Astrocyte of the hippocampus (primary cell): ENCODE measurements around the gene FBXL20.
"Not testable (repeated sequence)": the region's sequence is repeated elsewhere in the genome, so short reads cannot be mapped to it uniquely, and the experiment has no call there.

Experiments used
- DNase-seq: peaks from one replicate; pipeline ENCODE4 v3.0.0; 2011; ENCODE audit warnings: low read depth, low spot score

FBXL20 gene

GRCh38 chr17:39380144-39380543, 21.3 kb downstream of the FBXL20 start:
- DNase-seq = no peak

DNA sequence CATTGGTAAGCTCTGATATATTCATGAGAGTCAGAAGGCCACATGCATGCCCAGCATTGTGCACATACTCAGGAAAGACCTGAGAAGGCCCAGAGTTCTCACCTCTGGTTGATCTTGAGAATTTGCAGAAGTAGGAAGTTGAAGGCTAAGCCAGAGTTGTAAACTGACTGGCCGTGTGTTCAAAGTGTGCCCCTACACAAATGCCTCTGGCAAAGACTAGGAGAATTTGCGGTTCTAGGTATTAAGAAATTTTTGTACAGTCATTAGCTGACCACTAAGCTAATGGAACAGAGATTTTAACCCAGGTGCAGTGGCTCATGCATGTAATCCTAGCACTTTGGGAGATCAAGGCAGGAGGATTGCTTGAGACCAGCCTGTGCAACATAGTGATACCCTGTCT, 25.0 kb downstream of the FBXL20 start:
- no peak for DNase-seq

DNA sequence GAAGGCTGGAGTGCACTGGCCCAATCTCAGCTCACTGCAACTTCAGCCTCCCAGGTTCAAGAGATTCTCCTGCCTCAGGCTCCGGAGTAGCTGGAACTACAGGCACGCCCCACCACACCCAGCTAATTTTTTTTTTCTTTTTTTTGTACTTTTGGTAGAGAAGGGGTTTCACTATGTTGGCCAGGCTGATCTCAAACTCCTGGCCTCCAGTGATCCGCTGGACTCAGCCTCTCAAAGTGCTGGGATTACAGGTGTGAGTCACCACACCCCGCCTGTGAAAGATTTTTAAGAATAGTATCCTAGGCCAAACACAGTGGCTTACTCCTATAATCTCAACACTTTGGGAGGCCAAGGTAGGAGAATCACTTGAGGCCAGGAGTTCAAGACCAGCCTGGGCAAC, 33.6 kb downstream of the FBXL20 start:
- not testable (repeated sequence) for DNase-seq

DNA sequence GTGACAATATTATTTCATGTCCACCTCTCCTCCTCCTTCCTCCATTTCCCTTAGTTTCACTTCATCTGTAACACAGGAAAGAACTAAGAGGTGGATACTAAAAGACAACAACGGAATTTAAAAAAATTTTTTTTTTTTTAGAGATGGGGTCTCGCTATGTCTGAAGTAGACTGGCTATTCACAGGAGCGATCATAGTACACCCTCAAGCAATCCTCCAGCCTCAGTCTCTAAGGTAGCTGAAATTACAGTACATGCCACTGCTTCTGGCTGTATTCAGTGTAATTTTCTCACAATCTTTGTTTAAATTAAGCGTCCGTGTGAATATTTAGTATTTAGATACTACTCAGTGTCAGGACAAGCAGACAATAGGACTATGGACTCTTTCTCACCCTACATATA, 35.6 kb downstream of the FBXL20 start:
- no peak for DNase-seq

DNA sequence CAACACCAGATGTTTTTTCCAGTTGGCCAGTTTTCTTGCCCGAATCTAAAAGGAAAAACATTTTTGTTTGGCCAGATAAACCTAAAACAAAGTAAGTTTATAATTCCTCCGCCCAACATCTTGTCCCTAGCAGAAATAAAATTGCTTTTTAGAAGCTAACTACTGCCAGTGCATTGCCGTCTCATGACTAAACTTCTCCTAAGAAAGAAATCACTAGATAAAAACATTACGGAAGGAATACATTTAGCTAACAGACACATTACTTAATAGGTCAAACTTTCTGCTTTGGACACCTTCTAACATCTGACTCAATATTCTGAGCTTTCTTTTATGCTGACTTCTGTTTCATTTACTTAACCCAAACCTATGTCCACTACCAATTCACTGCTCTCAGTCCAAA, 36.2 kb downstream of the FBXL20 start:
- peak; percentile 30 for DNase-seq

- peak; percentile 9 for DNase-seq
These were observed 37.0 kb downstream of the FBXL20 start for GRCh38 chr17:39364236-39365025.

DNA sequence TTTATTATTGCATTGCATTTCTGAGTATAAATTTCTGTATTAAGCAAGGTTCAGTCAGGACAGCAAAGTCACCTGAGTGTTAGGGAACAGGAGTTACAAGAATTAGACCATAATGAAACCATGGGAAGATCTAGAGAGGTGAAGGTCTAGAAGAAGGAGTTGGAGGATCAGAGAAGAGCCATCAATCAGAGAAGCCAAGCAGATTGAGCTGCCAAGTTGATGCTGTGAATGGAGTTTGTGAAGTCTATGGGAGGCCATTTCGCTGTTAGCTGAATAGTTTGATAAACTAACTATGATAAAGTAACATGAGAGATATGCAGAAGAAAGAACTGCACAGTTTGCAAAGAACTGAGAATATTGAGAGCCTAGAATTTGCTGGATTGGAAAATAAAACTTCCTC, 40.4 kb downstream of the FBXL20 start:
- DNase-seq = no peak

DNA sequence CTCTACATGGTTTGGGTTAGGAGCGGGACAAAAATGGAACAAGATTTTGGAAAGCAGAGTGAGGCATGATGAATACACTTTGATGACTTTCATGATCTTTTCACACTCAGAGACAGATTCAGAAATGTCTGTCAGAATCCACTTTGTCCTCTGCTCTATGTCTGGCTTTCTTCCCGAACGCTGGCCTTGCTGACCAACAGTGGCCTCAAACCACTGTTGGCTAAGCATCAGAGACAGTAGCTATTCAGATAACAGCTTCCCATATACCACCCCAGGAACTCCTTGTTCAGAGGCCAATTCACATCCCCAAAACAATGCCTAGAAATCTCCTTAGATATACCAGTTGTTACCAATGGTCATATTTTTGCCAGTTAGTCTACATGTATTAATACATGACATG, 40.9 kb downstream of the FBXL20 start:
- DNase-seq = peak; percentile 16

GRCh38 chr17:39359994-39360393, 41.4 kb downstream of the FBXL20 start:
- DNase-seq = no peak

DNA sequence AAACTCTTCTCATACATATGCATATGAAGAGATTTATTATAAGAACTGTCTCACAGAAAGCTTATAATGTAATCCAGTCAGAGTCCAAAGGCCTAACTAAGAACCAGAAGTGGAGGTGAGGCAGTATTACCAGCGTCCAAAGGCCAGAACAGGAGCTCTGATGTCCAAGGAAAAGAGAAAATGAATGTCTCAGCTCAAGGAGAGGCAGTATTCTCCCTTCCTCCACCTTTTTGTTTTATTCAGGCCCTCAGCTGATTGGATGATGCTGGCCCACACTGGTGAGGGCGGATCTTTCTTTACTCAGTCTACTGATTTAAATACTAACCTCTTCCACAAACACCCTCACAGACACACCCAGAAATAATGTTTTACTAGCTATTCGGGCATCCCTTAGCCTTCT, 43.4 kb downstream of the FBXL20 start:
- no peak for DNase-seq

GRCh38 chr17:39357488-39357887, 43.9 kb downstream of the FBXL20 start:
- DNase-seq = no peak

GRCh38 chr17:39352986-39353385, 48.4 kb downstream of the FBXL20 start:
- DNase-seq = no peak

DNA sequence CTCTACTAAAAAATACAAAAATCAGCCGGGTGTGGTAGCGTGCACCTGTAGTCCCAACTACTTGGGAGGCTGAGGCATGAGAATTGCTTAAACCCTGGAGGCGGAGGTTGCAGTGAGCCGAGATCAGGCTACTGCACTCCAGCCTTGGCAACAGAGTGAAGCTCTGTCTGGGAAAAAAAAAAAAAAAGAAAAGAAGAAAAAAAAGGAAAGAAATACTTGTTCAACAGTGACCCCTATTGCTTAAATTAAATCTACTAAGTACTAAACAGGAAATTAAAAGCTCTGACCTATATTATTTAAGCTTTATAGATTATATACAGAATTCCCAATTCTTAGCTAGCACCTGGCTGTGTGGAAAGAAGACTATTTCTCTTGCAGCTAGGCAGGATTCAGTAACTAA, 48.9 kb downstream of the FBXL20 start:
- no peak for DNase-seq

GRCh38 chr17:39351508-39351907, 49.9 kb downstream of the FBXL20 start:
- DNase-seq = no peak

DNA sequence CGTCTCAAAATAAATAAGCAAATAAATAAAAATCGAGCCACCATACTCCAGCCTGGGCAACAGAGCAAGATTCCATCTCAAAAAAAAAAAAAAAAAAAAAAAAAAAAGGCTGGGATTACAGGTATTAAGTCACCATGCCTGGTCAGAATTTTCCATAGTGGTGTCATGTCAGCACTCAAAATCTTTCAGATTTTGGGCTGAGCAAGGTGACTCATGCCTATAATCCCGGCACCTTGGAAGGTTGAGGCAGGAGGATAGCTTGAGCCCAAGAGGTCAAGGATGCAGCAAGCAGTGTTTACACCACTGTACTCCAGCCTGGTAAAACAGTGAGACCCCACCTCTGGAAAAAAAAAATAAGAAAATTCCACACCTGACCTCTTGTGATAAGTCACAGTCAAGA, 52.2 kb downstream of the FBXL20 start:
- DNase-seq = no peak

- not testable (repeated sequence) for DNase-seq
These were observed 54.6 kb downstream of the FBXL20 start for GRCh38 chr17:39346863-39347262.

DNA sequence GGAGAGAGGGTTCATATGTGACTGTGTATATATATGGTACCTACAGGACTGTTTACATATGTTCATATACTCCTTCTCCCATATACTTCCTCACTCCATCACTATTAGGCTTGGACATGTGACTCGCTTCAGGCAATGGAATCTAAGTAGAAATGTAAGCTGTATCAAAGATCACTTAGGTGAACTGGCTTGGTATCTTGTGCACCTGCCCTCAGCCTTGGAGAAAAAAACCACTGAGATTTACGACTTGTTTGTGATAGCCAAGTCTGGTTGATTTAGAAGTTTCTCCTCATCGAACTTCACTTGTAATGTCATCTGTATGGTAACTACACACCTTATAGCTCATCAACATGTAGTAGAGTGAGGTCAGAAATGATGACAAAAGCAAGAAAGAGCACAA, 59.9 kb downstream of the FBXL20 start:
- no peak for DNase-seq

DNA sequence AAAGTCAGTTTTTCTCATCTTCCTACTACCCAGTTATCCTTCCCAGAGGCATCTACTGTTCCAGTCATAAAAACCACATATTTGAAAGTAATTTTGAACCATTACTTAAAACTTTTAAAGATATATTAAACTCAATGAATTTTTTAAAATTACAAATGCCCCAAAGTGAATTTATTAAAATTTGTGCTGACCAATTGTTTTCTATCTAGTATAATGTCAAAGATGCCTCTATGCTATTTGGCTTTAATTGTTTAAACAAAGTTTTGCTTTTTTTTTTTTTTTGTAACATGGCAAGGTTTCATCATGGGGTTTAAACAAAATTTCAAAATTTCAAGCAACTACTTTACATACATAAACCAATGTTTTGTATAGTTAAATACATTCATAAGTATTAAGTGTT, 60.7 kb downstream of the FBXL20 start:
- DNase-seq = no peak

- no peak for DNase-seq
These were observed 62.2 kb downstream of the FBXL20 start for GRCh38 chr17:39339272-39339671.

GRCh38 chr17:39337649-39338048, 63.8 kb downstream of the FBXL20 start:
- not testable (repeated sequence) for DNase-seq

DNA sequence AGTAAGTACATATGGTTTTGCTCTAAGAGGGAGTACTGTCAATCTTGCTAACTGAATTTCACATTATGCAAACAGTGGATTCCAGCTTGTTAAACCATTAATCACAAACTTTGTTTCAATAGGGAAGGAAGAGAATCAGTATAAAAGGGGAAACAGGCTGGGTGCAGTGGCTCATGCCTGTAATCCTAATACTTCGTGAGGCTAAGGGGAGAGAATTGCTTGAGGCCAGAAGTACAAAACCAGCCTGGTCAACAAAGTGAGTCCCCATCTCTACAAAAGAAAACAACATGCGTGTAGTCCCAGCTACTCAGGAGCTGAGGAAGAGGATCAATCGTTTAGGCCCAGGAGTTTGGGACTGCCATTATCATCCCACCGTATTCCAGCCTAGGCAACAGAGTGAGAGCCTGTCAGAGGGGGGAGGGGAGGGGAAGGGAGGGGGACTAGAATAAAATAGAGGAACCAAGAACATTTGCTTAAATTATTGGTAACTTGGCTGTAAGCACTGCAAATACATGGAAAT, 65.7 kb downstream of the FBXL20 start:
- DNase-seq = peak; percentile 3

- not testable (repeated sequence) for DNase-seq
These were observed 67.2 kb downstream of the FBXL20 start for GRCh38 chr17:39334008-39334744.

DNA sequence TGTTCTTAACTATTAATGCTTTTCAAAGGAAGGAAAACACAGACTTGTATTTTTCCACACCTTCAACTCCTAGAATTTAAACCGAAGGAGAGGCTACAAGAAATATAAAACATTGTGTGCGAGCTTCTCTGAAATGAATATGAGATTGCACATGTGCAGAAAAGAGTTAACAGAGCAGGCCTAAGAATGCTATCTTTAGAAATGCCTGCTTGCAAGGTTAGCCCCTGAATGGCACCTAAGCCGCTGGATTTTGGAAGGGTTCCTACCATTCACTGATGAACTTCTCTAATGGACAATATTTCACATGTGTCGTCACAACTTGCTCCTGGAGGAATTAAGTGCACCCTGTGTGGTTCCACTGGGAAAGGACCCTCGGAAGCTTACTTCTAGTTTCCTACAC, 69.3 kb downstream of the FBXL20 start:
- no peak for DNase-seq
